ENCODE data around the gene GAS7.

The GAS7 gene

GRCh38 chr17:10064536-10064935, 133.9 kb downstream of the GAS7 start:
- POLR2A ChIA-PET = no interaction called here
- CTCF ChIA-PET = no interaction called here
- no peak for TF ChIP-seq L3MBTL2 (conservative IDR thresholded peaks at IDR 0.05)
- no peak for TF ChIP-seq BHLHE40 (IDR thresholded peaks at IDR 0.05; ENCODE audit: borderline replicate concordance)
- no peak for TF ChIP-seq PKNOX1 (IDR thresholded peaks at IDR 0.05)
- no peak for TF ChIP-seq ELF4 (IDR thresholded peaks at IDR 0.05)
- TF ChIP-seq SUZ12 (IDR thresholded peaks at IDR 0.05) = no peak
- no peak for TF ChIP-seq ZNF384 (IDR thresholded peaks at IDR 0.05)
- no peak for TF ChIP-seq NFRKB (IDR thresholded peaks at IDR 0.05)
- no peak for TF ChIP-seq SP1 (IDR thresholded peaks at IDR 0.05)
- TF ChIP-seq LEF1 (IDR thresholded peaks at IDR 0.05; ENCODE audit: borderline replicate concordance) = no peak
- TF ChIP-seq FOXK2 (IDR thresholded peaks at IDR 0.05) = no peak
- TF ChIP-seq HDGF (IDR thresholded peaks at IDR 0.05; ENCODE audit: borderline replicate concordance) = no peak
- TF ChIP-seq FOXA1 (IDR thresholded peaks at IDR 0.05) = no peak
- TF ChIP-seq CTBP1 (IDR thresholded peaks at IDR 0.05; ENCODE audit: borderline replicate concordance) = no peak
- no peak for TF ChIP-seq ARNT (IDR thresholded peaks at IDR 0.05)
- no peak for TF ChIP-seq FOXM1 (IDR thresholded peaks at IDR 0.05; ENCODE audit: borderline replicate concordance)
- no peak for TF ChIP-seq TARDBP (IDR thresholded peaks at IDR 0.05)
- DNase-seq (ENCODE audit: extremely low spot score) = no peak

GRCh38 chr17:10063730-10064241, 134.6 kb downstream of the GAS7 start:
- CTCF ChIA-PET = no interaction called here
- no peak for DNase-seq (ENCODE audit: extremely low spot score)
- POLR2A ChIA-PET = no interaction called here
- no peak for TF ChIP-seq FOXK2 (IDR thresholded peaks at IDR 0.05)
- TF ChIP-seq NFRKB (IDR thresholded peaks at IDR 0.05) = no peak
- no peak for TF ChIP-seq TARDBP (IDR thresholded peaks at IDR 0.05)
- no peak for TF ChIP-seq ZNF384 (IDR thresholded peaks at IDR 0.05)
- TF ChIP-seq SUZ12 (IDR thresholded peaks at IDR 0.05) = no peak
- TF ChIP-seq CTBP1 (IDR thresholded peaks at IDR 0.05; ENCODE audit: borderline replicate concordance) = no peak
- no peak for TF ChIP-seq PKNOX1 (IDR thresholded peaks at IDR 0.05)
- no peak for TF ChIP-seq ELF4 (IDR thresholded peaks at IDR 0.05)
- TF ChIP-seq L3MBTL2 (conservative IDR thresholded peaks at IDR 0.05) = no peak
- no peak for TF ChIP-seq SP1 (IDR thresholded peaks at IDR 0.05)
- no peak for TF ChIP-seq FOXA1 (IDR thresholded peaks at IDR 0.05)
- TF ChIP-seq FOXM1 (IDR thresholded peaks at IDR 0.05; ENCODE audit: borderline replicate concordance) = no peak
- TF ChIP-seq HDGF (IDR thresholded peaks at IDR 0.05; ENCODE audit: borderline replicate concordance) = no peak
- no peak for TF ChIP-seq LEF1 (IDR thresholded peaks at IDR 0.05; ENCODE audit: borderline replicate concordance)
- TF ChIP-seq ARNT (IDR thresholded peaks at IDR 0.05) = no peak
- no peak for TF ChIP-seq BHLHE40 (IDR thresholded peaks at IDR 0.05; ENCODE audit: borderline replicate concordance)

GRCh38 chr17:10062691-10063385, 135.6 kb downstream of the GAS7 start:
- DNase-seq (ENCODE audit: extremely low spot score) = no peak
- POLR2A ChIA-PET = no interaction called here
- TF ChIP-seq CTBP1 (IDR thresholded peaks at IDR 0.05; ENCODE audit: borderline replicate concordance) = no peak
- TF ChIP-seq L3MBTL2 (conservative IDR thresholded peaks at IDR 0.05) = no peak
- TF ChIP-seq SUZ12 (IDR thresholded peaks at IDR 0.05) = no peak
- no peak for TF ChIP-seq BHLHE40 (IDR thresholded peaks at IDR 0.05; ENCODE audit: borderline replicate concordance)
- TF ChIP-seq NFRKB (IDR thresholded peaks at IDR 0.05) = no peak
- no peak for TF ChIP-seq TARDBP (IDR thresholded peaks at IDR 0.05)
- TF ChIP-seq LEF1 (IDR thresholded peaks at IDR 0.05; ENCODE audit: borderline replicate concordance) = no peak
- TF ChIP-seq PKNOX1 (IDR thresholded peaks at IDR 0.05) = no peak
- TF ChIP-seq FOXA1 (IDR thresholded peaks at IDR 0.05) = no peak
- TF ChIP-seq HDGF (IDR thresholded peaks at IDR 0.05; ENCODE audit: borderline replicate concordance) = no peak
- no peak for TF ChIP-seq ZNF384 (IDR thresholded peaks at IDR 0.05)
- no peak for TF ChIP-seq FOXM1 (IDR thresholded peaks at IDR 0.05; ENCODE audit: borderline replicate concordance)
- no peak for TF ChIP-seq SP1 (IDR thresholded peaks at IDR 0.05)
- no peak for TF ChIP-seq ARNT (IDR thresholded peaks at IDR 0.05)
- no peak for TF ChIP-seq FOXK2 (IDR thresholded peaks at IDR 0.05)
- TF ChIP-seq ELF4 (IDR thresholded peaks at IDR 0.05) = no peak
- CTCF ChIA-PET = no interaction called here

- CTCF ChIA-PET = no interaction called here
- POLR2A ChIA-PET = no interaction called here
- TF ChIP-seq FOXM1 (IDR thresholded peaks at IDR 0.05; ENCODE audit: borderline replicate concordance) (no peak), L3MBTL2 (conservative IDR thresholded peaks at IDR 0.05) (no peak), ZNF384 (IDR thresholded peaks at IDR 0.05) (no peak), FOXA1 (IDR thresholded peaks at IDR 0.05) (no peak), LEF1 (IDR thresholded peaks at IDR 0.05; ENCODE audit: borderline replicate concordance) (no peak), ELF4 (IDR thresholded peaks at IDR 0.05) (no peak), BHLHE40 (IDR thresholded peaks at IDR 0.05; ENCODE audit: borderline replicate concordance) (no peak), HDGF (IDR thresholded peaks at IDR 0.05; ENCODE audit: borderline replicate concordance) (no peak), CTBP1 (IDR thresholded peaks at IDR 0.05; ENCODE audit: borderline replicate concordance) (no peak), NFRKB (IDR thresholded peaks at IDR 0.05) (no peak)
- no peak for DNase-seq (ENCODE audit: extremely low spot score)
Observed at GRCh38 chr17:10061111-10061845, 137.1 kb downstream of the GAS7 start.

- POLR2A ChIA-PET = no interaction called here
- DNase-seq (ENCODE audit: extremely low spot score) = no peak
Observed at GRCh38 chr17:10060526-10060925, 137.9 kb downstream of the GAS7 start.

More at GRCh38 chr17:10060526-10060925, 137.9 kb downstream of the GAS7 start:
- no peak for TF ChIP-seq FOXA1 (IDR thresholded peaks at IDR 0.05)
- CTCF ChIA-PET = no interaction called here
